WTC11 (cell line): ENCODE results near the gene GRIP2.

Experiments
- ATF1 ChIP-seq: sonication (generic); formaldehyde crosslinking; IDR thresholded peaks from 2 replicates; pipeline ENCODE4 v1.8.1; 2023; ENCODE audit warnings: mild to moderate bottlenecking, moderate library complexity, missing genetic modification reagents
- GABPB1 ChIP-seq: sonication (generic); formaldehyde crosslinking; IDR thresholded peaks from 2 replicates; pipeline ENCODE4 v1.8.1; 2023; ENCODE audit warnings: mild to moderate bottlenecking, missing genetic modification reagents
- JAZF1 ChIP-seq: fragments of 250-450 bp; sonication (Bioruptor Pico); IDR thresholded peaks from 2 replicates; pipeline ENCODE4 v1.9.0; 2021; ENCODE audit warnings: moderate library complexity, mild to moderate bottlenecking, inconsistent platforms
- PREB ChIP-seq: sonication (generic); formaldehyde crosslinking; IDR thresholded peaks from 2 replicates; pipeline ENCODE4 v1.8.1; 2022; ENCODE audit warnings: mild to moderate bottlenecking, missing genetic modification reagents, moderate library complexity, borderline replicate concordance

DNA sequence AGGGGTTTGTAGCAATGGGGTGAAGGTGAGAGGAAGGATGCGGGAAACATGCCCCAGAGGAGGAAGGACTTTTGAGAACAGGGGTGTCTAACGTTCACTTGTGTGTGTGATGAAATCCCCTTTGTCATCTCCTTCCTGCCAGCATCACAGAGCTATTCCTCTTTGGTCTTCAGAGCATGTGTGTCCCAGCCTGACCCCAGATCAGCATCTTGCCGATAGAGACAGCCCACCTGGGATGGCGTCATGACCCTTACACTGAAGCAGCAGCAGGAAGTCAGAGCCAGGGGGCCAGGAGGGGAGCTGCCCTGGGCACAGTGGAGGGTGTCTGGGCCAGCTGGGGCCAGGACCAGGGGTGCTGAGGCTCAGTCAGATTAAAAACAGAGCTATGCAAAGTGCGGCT lies 29.9 kb upstream of the GRIP2 start:
- TF ChIP-seq GABPB1 (CRISPR knock-in tag): no peak
- no peak for TF ChIP-seq ATF1 (CRISPR knock-in tag)
- TF ChIP-seq JAZF1 (CRISPR knock-in tag): no peak
- TF ChIP-seq PREB (CRISPR knock-in tag): no peak
